Measurements from ENCODE around the gene KCND3. TPM values are rescaled to one million over a fixed set of nuclear protein-coding genes. Genes with fewer than 3 reads are reported as not detected.

Gene KCND3
- total and polyA plus RNA-seq, 2 experiments from 2014 or later, result 0.16 to 0.33 TPM

- no peaks in the 10 kb centered on the region for H3K36me3 ChIP-seq
- H3K4me1 ChIP-seq (ENCODE audit: low read depth), result no peaks in the 10 kb centered on the region
- no peaks in the 10 kb centered on the region for H3K9me3 ChIP-seq (ENCODE audit: low read depth)
- H3K27me3 ChIP-seq, result peaks cover 33% of the 10 kb centered on the region
- H3K4me3 ChIP-seq, result no peak overlapping the region
- TF ChIP-seq CTCF (IDR thresholded peaks at IDR 0.05; ENCODE audit: low read depth, low read length), result no peak
- H3K27ac ChIP-seq, result no peak overlapping the region
- DNase-seq (ENCODE audit: low read depth in 1 of 2, low spot score in 1 of 2), result no peak
Observed at GRCh38 chr1:111867868-111868440, 121.5 kb downstream of the KCND3 start.

GRCh38 chr1:111864862-111865261 lies 124.6 kb downstream of the KCND3 start:
- no peak for TF ChIP-seq CTCF (IDR thresholded peaks at IDR 0.05; ENCODE audit: low read depth, low read length)
- peaks cover 13% of the 10 kb centered on the region for H3K27me3 ChIP-seq
- no peak overlapping the region for H3K27ac ChIP-seq
- H3K9me3 ChIP-seq (ENCODE audit: low read depth), result no peaks in the 10 kb centered on the region
- H3K36me3 ChIP-seq, result no peaks in the 10 kb centered on the region
- peak; percentile 9 to 62 for DNase-seq (ENCODE audit: low read depth in 1 of 2, low spot score in 1 of 2)
- H3K4me3 ChIP-seq, result no peak overlapping the region
- no peaks in the 10 kb centered on the region for H3K4me1 ChIP-seq (ENCODE audit: low read depth)

GRCh38 chr1:111863401-111863800 lies 126.1 kb downstream of the KCND3 start:
- H3K4me1 ChIP-seq (ENCODE audit: low read depth), result no peaks in the 10 kb centered on the region
- no peak overlapping the region for H3K4me3 ChIP-seq
- H3K27me3 ChIP-seq, result peaks cover 5% of the 10 kb centered on the region
- H3K9me3 ChIP-seq (ENCODE audit: low read depth), result no peaks in the 10 kb centered on the region
- H3K36me3 ChIP-seq, result no peaks in the 10 kb centered on the region
- H3K27ac ChIP-seq, result no peak overlapping the region
- no peak for DNase-seq (ENCODE audit: low read depth in 1 of 2, low spot score in 1 of 2)
- no peak for TF ChIP-seq CTCF (IDR thresholded peaks at IDR 0.05; ENCODE audit: low read depth, low read length)

GRCh38 chr1:111862599-111862998 lies 126.9 kb downstream of the KCND3 start:
- H3K4me3 ChIP-seq, result no peak overlapping the region

GRCh38 chr1:111861523-111861922 lies 127.9 kb downstream of the KCND3 start:
- no peak for TF ChIP-seq CTCF (IDR thresholded peaks at IDR 0.05; ENCODE audit: low read depth, low read length)
- no peak for DNase-seq (ENCODE audit: low read depth in 1 of 2, low spot score in 1 of 2)
- Histone ChIP-seq H3K9me3 (ENCODE audit: low read depth) (no peaks in the 10 kb centered on the region), H3K27ac (no peak overlapping the region), H3K4me1 (ENCODE audit: low read depth) (no peaks in the 10 kb centered on the region), H3K27me3 (no peaks in the 10 kb centered on the region), H3K36me3 (no peaks in the 10 kb centered on the region), H3K4me3 (no peak overlapping the region)

More at GRCh38 chr1:111862599-111862998, 126.9 kb downstream of the KCND3 start:
- Histone ChIP-seq H3K4me1 (ENCODE audit: low read depth) (no peaks in the 10 kb centered on the region), H3K27ac (no peak overlapping the region), H3K27me3 (peaks cover 5% of the 10 kb centered on the region), H3K36me3 (no peaks in the 10 kb centered on the region), H3K9me3 (ENCODE audit: low read depth) (no peaks in the 10 kb centered on the region)
- DNase-seq (ENCODE audit: low read depth in 1 of 2, low spot score in 1 of 2), result no peak
- TF ChIP-seq CTCF (IDR thresholded peaks at IDR 0.05; ENCODE audit: low read depth, low read length), result no peak

All from cardiac muscle cell (in vitro differentiated cells and primary cell).